Stimulated activated naive CD8-positive, alpha-beta T cell treated with anti-CD3 and anti-CD28 coated beads, Interleukin-15, Interleukin-2, amounts not matched to agents 100 ng/mL and 50 ng/mL, for 24 hours (primary cell): ENCODE measurements around the gene BAX.

Experiments
- H3K27ac Mint-ChIP-seq: one replicate; pipeline ENCODE4 v1.8.0; 2021; ENCODE audit warnings: mild to moderate bottlenecking, mixed read lengths
- H3K27me3 Mint-ChIP-seq: one replicate; pipeline ENCODE4 v1.8.0; 2021; ENCODE audit warnings: mixed read lengths
- H3K36me3 Mint-ChIP-seq: one replicate; pipeline ENCODE4 v1.8.0; 2021; ENCODE audit warnings: low read depth, mixed read lengths
- H3K4me1 Mint-ChIP-seq: one replicate; pipeline ENCODE4 v1.8.0; 2021; ENCODE audit warnings: low read depth, mixed read lengths
- H3K4me3 Mint-ChIP-seq: one replicate; pipeline ENCODE4 v1.8.0; 2021; ENCODE audit warnings: mild to moderate bottlenecking, mixed read lengths
- H3K9me3 Mint-ChIP-seq: one replicate; pipeline ENCODE4 v1.8.0; 2021; ENCODE audit warnings: mixed read lengths

BAX gene

GRCh38 chr19:48975947-48976847 lies 21.5 kb downstream of the BAX start:
- no peak overlapping the region for H3K27ac Mint-ChIP-seq
- peaks cover 33% of the 10 kb centered on the region for H3K36me3 Mint-ChIP-seq
- peaks cover 23% of the 10 kb centered on the region for H3K4me1 Mint-ChIP-seq
- H3K27me3 Mint-ChIP-seq, result no peaks in the 10 kb centered on the region
- no peaks in the 10 kb centered on the region for H3K9me3 Mint-ChIP-seq
- H3K4me3 Mint-ChIP-seq, result no peak overlapping the region

- Mint-ChIP-seq H3K36me3 (peaks cover 37% of the 10 kb centered on the region), H3K4me3 (no peak overlapping the region), H3K27ac (no peak overlapping the region), H3K27me3 (no peaks in the 10 kb centered on the region), H3K9me3 (no peaks in the 10 kb centered on the region), H3K4me1 (peaks cover 23% of the 10 kb centered on the region)
Measured at GRCh38 chr19:48977061-48977460, 22.4 kb downstream of the BAX start.

- Mint-ChIP-seq H3K36me3 (peaks cover 51% of the 10 kb centered on the region), H3K4me1 (peaks cover 28% of the 10 kb centered on the region), H3K27ac (peak overlapping the region; percentile 16), H3K9me3 (no peaks in the 10 kb centered on the region), H3K4me3 (no peak overlapping the region), H3K27me3 (no peaks in the 10 kb centered on the region)
Measured at GRCh38 chr19:48982280-48982679, 27.6 kb downstream of the BAX start.

GRCh38 chr19:48985711-48986110 lies 31.0 kb downstream of the BAX start:
- Mint-ChIP-seq H3K9me3 (no peaks in the 10 kb centered on the region), H3K4me3 (no peak overlapping the region), H3K36me3 (peaks cover 52% of the 10 kb centered on the region), H3K27me3 (no peaks in the 10 kb centered on the region), H3K4me1 (peaks cover 27% of the 10 kb centered on the region), H3K27ac (no peak overlapping the region)

GRCh38 chr19:48986211-48986610 lies 31.5 kb downstream of the BAX start:
- no peak overlapping the region for H3K4me3 Mint-ChIP-seq
- H3K36me3 Mint-ChIP-seq, result peaks cover 52% of the 10 kb centered on the region
- H3K27ac Mint-ChIP-seq, result no peak overlapping the region
- H3K4me1 Mint-ChIP-seq, result peaks cover 32% of the 10 kb centered on the region
- H3K27me3 Mint-ChIP-seq, result no peaks in the 10 kb centered on the region
- H3K9me3 Mint-ChIP-seq, result no peaks in the 10 kb centered on the region

GRCh38 chr19:48987323-48987722 lies 32.6 kb downstream of the BAX start:
- no peaks in the 10 kb centered on the region for H3K9me3 Mint-ChIP-seq
- H3K4me1 Mint-ChIP-seq, result peaks cover 38% of the 10 kb centered on the region
- H3K36me3 Mint-ChIP-seq, result peaks cover 45% of the 10 kb centered on the region
- H3K27me3 Mint-ChIP-seq, result no peaks in the 10 kb centered on the region
- H3K27ac Mint-ChIP-seq, result peak overlapping the region; percentile 89
- H3K4me3 Mint-ChIP-seq, result peak overlapping the region; percentile 24

- H3K4me1 Mint-ChIP-seq, result peaks cover 40% of the 10 kb centered on the region
- H3K36me3 Mint-ChIP-seq, result peaks cover 37% of the 10 kb centered on the region
- peak overlapping the region; percentile 29 for H3K4me3 Mint-ChIP-seq
- peak overlapping the region; percentile 89 for H3K27ac Mint-ChIP-seq
- no peaks in the 10 kb centered on the region for H3K9me3 Mint-ChIP-seq
- H3K27me3 Mint-ChIP-seq, result no peaks in the 10 kb centered on the region
Measured at GRCh38 chr19:48988286-48988685, 33.6 kb downstream of the BAX start.

GRCh38 chr19:48988860-48989259 lies 34.2 kb downstream of the BAX start:
- Mint-ChIP-seq H3K27me3 (no peaks in the 10 kb centered on the region), H3K4me1 (peaks cover 44% of the 10 kb centered on the region), H3K36me3 (peaks cover 35% of the 10 kb centered on the region)

GRCh38 chr19:48989701-48990291 lies 35.1 kb downstream of the BAX start:
- peaks cover 50% of the 10 kb centered on the region for H3K4me1 Mint-ChIP-seq
- H3K27me3 Mint-ChIP-seq, result no peaks in the 10 kb centered on the region
- H3K36me3 Mint-ChIP-seq, result peaks cover 40% of the 10 kb centered on the region
- no peak overlapping the region for H3K27ac Mint-ChIP-seq
- H3K4me3 Mint-ChIP-seq, result no peak overlapping the region
- H3K9me3 Mint-ChIP-seq, result no peaks in the 10 kb centered on the region

More at GRCh38 chr19:48988860-48989259, 34.2 kb downstream of the BAX start:
- no peaks in the 10 kb centered on the region for H3K9me3 Mint-ChIP-seq
- H3K27ac Mint-ChIP-seq, result peak overlapping the region; percentile 42
- no peak overlapping the region for H3K4me3 Mint-ChIP-seq

- peaks cover 43% of the 10 kb centered on the region for H3K36me3 Mint-ChIP-seq
Measured at GRCh38 chr19:48990400-48990799, 35.7 kb downstream of the BAX start.

GRCh38 chr19:48991011-48991609 lies 36.4 kb downstream of the BAX start:
- Mint-ChIP-seq H3K9me3 (no peaks in the 10 kb centered on the region), H3K4me1 (peaks cover 57% of the 10 kb centered on the region), H3K36me3 (peaks cover 42% of the 10 kb centered on the region), H3K27me3 (no peaks in the 10 kb centered on the region), H3K4me3 (peak overlapping the region; percentile 1), H3K27ac (peak overlapping the region; percentile 18)

More at GRCh38 chr19:48990400-48990799, 35.7 kb downstream of the BAX start:
- peaks cover 56% of the 10 kb centered on the region for H3K4me1 Mint-ChIP-seq
- H3K9me3 Mint-ChIP-seq, result no peaks in the 10 kb centered on the region
- no peak overlapping the region for H3K4me3 Mint-ChIP-seq
- no peak overlapping the region for H3K27ac Mint-ChIP-seq
- no peaks in the 10 kb centered on the region for H3K27me3 Mint-ChIP-seq

- Mint-ChIP-seq H3K4me3 (peak overlapping the region; percentile 100), H3K27me3 (no peaks in the 10 kb centered on the region), H3K27ac (peak overlapping the region; percentile 89), H3K9me3 (no peaks in the 10 kb centered on the region), H3K36me3 (peaks cover 39% of the 10 kb centered on the region), H3K4me1 (peaks cover 56% of the 10 kb centered on the region)
Measured at GRCh38 chr19:48991873-48992580, 37.4 kb downstream of the BAX start.

GRCh38 chr19:48992581-48993174 lies 38.0 kb downstream of the BAX start:
- peaks cover 36% of the 10 kb centered on the region for H3K36me3 Mint-ChIP-seq
- H3K27ac Mint-ChIP-seq, result peak overlapping the region; percentile 89
- H3K9me3 Mint-ChIP-seq, result no peaks in the 10 kb centered on the region
- H3K4me1 Mint-ChIP-seq, result peaks cover 52% of the 10 kb centered on the region
- peak overlapping the region; percentile 100 for H3K4me3 Mint-ChIP-seq
- no peaks in the 10 kb centered on the region for H3K27me3 Mint-ChIP-seq
